Endothelial cell of umbilical vein (primary cell): ENCODE data around the gene LRRC32. TPM values are rescaled to one million over a fixed set of nuclear protein-coding genes. Genes with fewer than 3 reads are reported as not detected.

Source experiments
- BruUV-seq: library from RNA; stranded (reverse); fragments of 400-500 nt; replicated peaks from 2 replicates; lab custom pipeline; 2021; lab: Mats Ljungman, UMichigan
- CTCF ChIA-PET: fragments of 300-600, 350-600 bp; sonication (Branson Sonifier 250); formaldehyde crosslinking; loops from one replicate; lab custom pipeline; 2021; ENCODE audit warnings: antibody characterized with exemption, inconsistent platforms; lab: Charles Lee
- POLR2A ChIA-PET: fragments of 300-600, 350-600 bp; sonication (Branson Sonifier 250); formaldehyde crosslinking; loops from one replicate; lab custom pipeline; 2021; ENCODE audit warnings: antibody characterized with exemption, inconsistent platforms; lab: Charles Lee
- DNase-seq: peaks from one replicate; pipeline ENCODE4 v3.0.0-alpha.2; 2011; ENCODE audit warnings: low read depth, low spot score
- FAIRE-seq: peaks from 2 replicates; lab custom pipeline; 2011; peaks lifted over from hg19 to GRCh38; lab: Jason Lieb, UNC
- H2AFZ ChIP-seq: 2 replicates; pipeline ENCODE4 v1.6.0; 2012; ENCODE audit warnings: low read depth, low read length, control low read depth, inconsistent platforms
- H3K27ac ChIP-seq: 2 replicates; pipeline ENCODE4 v1.5.1; 2011; ENCODE audit warnings: low read depth, mild to moderate bottlenecking, control low read depth, low read length, moderate library complexity; ENCODE audit not compliant: insufficient read depth
- H3K27me3 ChIP-seq, 2 experiments: 2 replicates each; pipeline versions ENCODE4 v1.6.0 to v1.6.1; 2011; ENCODE audit warnings: low read length in 2 of 2, mixed read lengths in 1 of 2; ENCODE audit not compliant: control insufficient read depth in 2 of 2, insufficient read depth in 2 of 2
- H3K36me3 ChIP-seq, 2 experiments: 2 replicates in 1 of 2; 3 replicates in 1 of 2; pipeline ENCODE4 v1.5.1; 2011; ENCODE audit warnings: low read length in 2 of 2, mild to moderate bottlenecking in 1 of 2, moderate library complexity in 1 of 2; ENCODE audit not compliant: control insufficient read depth in 2 of 2, insufficient read depth in 2 of 2; ENCODE audit errors: extremely low read depth in 1 of 2
- H3K4me1 ChIP-seq: 3 replicates; pipeline ENCODE4 v1.5.1; 2011; ENCODE audit warnings: mild to moderate bottlenecking, low read length; ENCODE audit not compliant: control insufficient read depth, insufficient read depth; ENCODE audit errors: extremely low read depth
- H3K4me2 ChIP-seq: 2 replicates; pipeline ENCODE4 v1.6.1; 2011; ENCODE audit warnings: low read length, control low read depth, mixed read lengths; ENCODE audit not compliant: insufficient read depth
- H3K4me3 ChIP-seq, 3 experiments: fragments of 200-600 bp in 1 of 3; sonication (generic), shearing (Covaris generic) in 1 of 3; replicated peaks in 1 of 3; 2 replicates each; pipeline ENCODE4 v1.5.1; 2011 to 2016; ENCODE audit warnings: control low read depth in 3 of 3, low read length in 3 of 3, mild to moderate bottlenecking in 2 of 3, inconsistent platforms in 1 of 3, low read depth in 1 of 3, moderate library complexity in 1 of 3; ENCODE audit not compliant: insufficient read depth in 1 of 3
- H3K79me2 ChIP-seq: 2 replicates; pipeline ENCODE4 v1.6.0; 2012; ENCODE audit warnings: low read length, inconsistent platforms; ENCODE audit not compliant: control insufficient read depth, insufficient read depth
- H3K9ac ChIP-seq: replicated peaks from 2 replicates; pipeline ENCODE3; 2011; ENCODE audit warnings: low read length, control low read depth; ENCODE audit not compliant: insufficient read depth; ENCODE audit errors: extremely low read depth
- H3K9me1 ChIP-seq: replicated peaks from 3 replicates; pipeline ENCODE4 v1.6.0; 2011; ENCODE audit warnings: mild to moderate bottlenecking, low read length; ENCODE audit not compliant: control insufficient read depth, insufficient read depth; ENCODE audit errors: extremely low read depth
- H3K9me3 ChIP-seq: replicated peaks from 2 replicates; pipeline ENCODE4 v1.5.1; 2012; ENCODE audit warnings: low read length, inconsistent platforms; ENCODE audit not compliant: control insufficient read depth, insufficient read depth
- H4K20me1 ChIP-seq: replicated peaks from 2 replicates; pipeline ENCODE3; 2011; ENCODE audit warnings: mild to moderate bottlenecking, low read length; ENCODE audit not compliant: control insufficient read depth, insufficient read depth; ENCODE audit errors: extremely low read depth
- EZH2 ChIP-seq: IDR thresholded peaks from 2 replicates; pipeline ENCODE4 v1.6.1; 2012; ENCODE audit warnings: borderline replicate concordance, low read depth, mild to moderate bottlenecking, moderate library complexity, low read length, inconsistent platforms; ENCODE audit not compliant: severe bottlenecking
- FOS ChIP-seq: IDR thresholded peaks from 2 replicates; pipeline ENCODE4 v1.6.1; 2011; ENCODE audit warnings: mild to moderate bottlenecking, low read length, moderate library complexity, borderline replicate concordance; ENCODE audit not compliant: insufficient read depth
- GATA2 ChIP-seq: IDR thresholded peaks from 2 replicates; pipeline ENCODE4 v1.7.0; 2011; ENCODE audit warnings: low read depth, mild to moderate bottlenecking, moderate library complexity, mixed read lengths, low read length; ENCODE audit not compliant: insufficient read length, insufficient read depth
- JUN ChIP-seq: IDR thresholded peaks from 2 replicates; pipeline ENCODE4 v1.6.1; 2011; ENCODE audit warnings: borderline replicate concordance, low read depth; ENCODE audit not compliant: insufficient read length, insufficient read depth
- MYC ChIP-seq: IDR thresholded peaks from one replicate; pipeline ENCODE4 v1.6.1; 2011; ENCODE audit warnings: mild to moderate bottlenecking, low read depth, low read length
- POLR2A ChIP-seq: IDR thresholded peaks from 2 replicates; pipeline ENCODE4 v1.6.1; 2012; ENCODE audit warnings: low read depth, mild to moderate bottlenecking, control low read depth, low read length
- POLR2AphosphoS5 ChIP-seq: IDR thresholded peaks from 2 replicates; pipeline ENCODE4 v1.6.1; 2012; ENCODE audit warnings: low read depth, mild to moderate bottlenecking, control low read depth, low read length, moderate library complexity; ENCODE audit not compliant: insufficient read depth
- dilution Hi-C: fragments of 300-500 bp; cut with MboI; formaldehyde crosslinking; loops from one replicate; pipeline ENCODE4 v1.15.0; 2019; ENCODE audit warnings: low sequenced_read_pairs; ENCODE audit not compliant: extremely low pct_ligation_motif_present
- intact Hi-C: fragments of 100-400 bp; cut with micrococcal nuclease; formaldehyde crosslinking; loops from one replicate; pipeline ENCODE4 v1.10.0; 2022
- polyA plus RNA-seq, 4 experiments: library from polyadenylated mRNA; depleted of rRNA in 3 of 4; stranded (reverse) in 3 of 4; unstranded in 1 of 4; fragments of >200 nt; gene quantifications; 2 replicates each; pipeline versions ENCODE4 v1.2.1 to v1.2.3, GENCODE V29; 2011 to 2012; ENCODE audit warnings: missing spikeins in 1 of 4
- total RNA-seq: library from RNA; stranded (reverse); gene quantifications from 2 replicates; pipeline ENCODE4 v1.2.3, GENCODE V29; 2021
- TF ChIP-seq, protein P1 (sequence below), 2 donors: IDR thresholded peaks; 1 replicate in 1 of 2; 2 replicates in 1 of 2; pipeline ENCODE4 v1.5.1; 2011; ENCODE audit warnings: low read length in 2 of 2, mild to moderate bottlenecking in 2 of 2, moderate library complexity in 2 of 2, control low read depth in 1 of 2, inconsistent platforms in 1 of 2, low read depth in 1 of 2; ENCODE audit not compliant: insufficient read depth in 1 of 2; ENCODE audit errors: extremely low read depth in 1 of 2
- TF ChIP-seq, protein P2 (sequence below): IDR thresholded peaks from 2 replicates; pipeline ENCODE4 v1.6.1; 2011; ENCODE audit not compliant: insufficient read depth, insufficient read length

The LRRC32 gene
- total and polyA plus RNA-seq, 2 donors (not counting 3 experiments of a cell fraction or from before 2014, with no cell fraction given), result 77.2 to 117 TPM

DNA sequence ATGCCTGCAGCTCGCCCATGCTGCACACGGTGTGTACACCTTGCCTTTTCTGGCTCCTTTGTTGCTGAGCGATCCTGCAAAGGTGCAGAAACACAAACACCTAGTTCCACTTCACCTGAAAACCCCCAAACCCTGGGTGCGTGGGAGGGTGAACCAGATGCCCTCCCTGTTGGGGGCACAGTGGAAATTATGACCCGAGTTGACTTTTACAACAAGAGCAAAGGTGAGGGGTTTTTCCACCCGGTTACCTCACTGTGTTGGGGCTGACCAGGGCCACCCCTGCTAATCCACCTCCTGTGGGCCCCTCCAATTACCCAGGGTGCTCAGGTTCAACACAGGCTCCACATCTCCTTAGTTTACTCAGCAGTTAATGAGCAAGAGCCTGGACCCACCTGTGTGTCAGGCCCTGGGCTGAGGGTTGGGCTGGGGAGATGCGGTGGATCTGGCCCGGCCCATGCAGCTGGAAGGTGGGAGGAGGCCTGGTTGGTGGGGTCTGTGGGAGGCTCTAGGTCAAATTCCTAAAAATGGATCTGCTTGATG lies 42.1 kb downstream of the LRRC32 start:
- Histone ChIP-seq H3K4me3 (no peak overlapping the region), H2AFZ (no peak overlapping the region), H3K27ac (peak overlapping the region; percentile 93), H3K27me3 (no peaks in the 10 kb centered on the region), H3K4me2 (no peak overlapping the region), H3K9ac (no peak overlapping the region), H4K20me1 (no peaks in the 10 kb centered on the region), H3K36me3 (no peaks in the 10 kb centered on the region), H3K4me1 (peaks cover 43% of the 10 kb centered on the region), H3K9me3 (no peaks in the 10 kb centered on the region), H3K9me1 (no peaks in the 10 kb centered on the region), H3K79me2 (no peaks in the 10 kb centered on the region)
- DNase-seq (no peak), FAIRE-seq (peak; percentile 31)
- dilution Hi-C loops, result no loop called here
- intact Hi-C loops, result loop anchor here (2.0 kb wide), 1 partner anchor 14 kb away; no protein-coding TSS in a partner anchor
- ChIA-PET CTCF (interaction anchor here (0.8 to 2.6 kb wide), 5 partner anchors 13 to 49 kb away, joined by 3 to 22 read pairs (median 5); no protein-coding TSS in a partner anchor), POLR2A (interaction anchor here (1.4 kb wide), 1 partner anchor 40 kb away, joined by 4 read pairs; no protein-coding TSS in a partner anchor)
- no TSS peak for BruUV-seq
- TF ChIP-seq POLR2AphosphoS5, result no peak
- no peak for TF ChIP-seq MYC
- TF ChIP-seq POLR2A, result no peak
- TF ChIP-seq, protein P1, sequence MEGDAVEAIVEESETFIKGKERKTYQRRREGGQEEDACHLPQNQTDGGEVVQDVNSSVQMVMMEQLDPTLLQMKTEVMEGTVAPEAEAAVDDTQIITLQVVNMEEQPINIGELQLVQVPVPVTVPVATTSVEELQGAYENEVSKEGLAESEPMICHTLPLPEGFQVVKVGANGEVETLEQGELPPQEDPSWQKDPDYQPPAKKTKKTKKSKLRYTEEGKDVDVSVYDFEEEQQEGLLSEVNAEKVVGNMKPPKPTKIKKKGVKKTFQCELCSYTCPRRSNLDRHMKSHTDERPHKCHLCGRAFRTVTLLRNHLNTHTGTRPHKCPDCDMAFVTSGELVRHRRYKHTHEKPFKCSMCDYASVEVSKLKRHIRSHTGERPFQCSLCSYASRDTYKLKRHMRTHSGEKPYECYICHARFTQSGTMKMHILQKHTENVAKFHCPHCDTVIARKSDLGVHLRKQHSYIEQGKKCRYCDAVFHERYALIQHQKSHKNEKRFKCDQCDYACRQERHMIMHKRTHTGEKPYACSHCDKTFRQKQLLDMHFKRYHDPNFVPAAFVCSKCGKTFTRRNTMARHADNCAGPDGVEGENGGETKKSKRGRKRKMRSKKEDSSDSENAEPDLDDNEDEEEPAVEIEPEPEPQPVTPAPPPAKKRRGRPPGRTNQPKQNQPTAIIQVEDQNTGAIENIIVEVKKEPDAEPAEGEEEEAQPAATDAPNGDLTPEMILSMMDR (IDR thresholded peaks at IDR 0.05; ENCODE audit: extremely low read depth in 1 of 2, insufficient read depth in 1 of 2, low read depth in 1 of 2, low read length in 2 of 2), result no peak
- TF ChIP-seq, protein P2, sequence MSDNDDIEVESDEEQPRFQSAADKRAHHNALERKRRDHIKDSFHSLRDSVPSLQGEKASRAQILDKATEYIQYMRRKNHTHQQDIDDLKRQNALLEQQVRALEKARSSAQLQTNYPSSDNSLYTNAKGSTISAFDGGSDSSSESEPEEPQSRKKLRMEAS, result no peak
- TF ChIP-seq EZH2, result no peak
- TF ChIP-seq JUN, result no peak
- TF ChIP-seq GATA2, result no peak
- no peak for TF ChIP-seq FOS
